Ovary (tissue), 9 donors: ENCODE measurements around the gene TRAPPC10. TPM values are rescaled to one million over a fixed set of nuclear protein-coding genes. Genes with fewer than 3 reads are reported as not detected.

Experiments
- DNase-seq, 5 donors: peaks; one replicate each; pipeline ENCODE4 v3.0.0-alpha.2; 2019 to 2020
- H3K27ac ChIP-seq, 2 donors: fragments of 200-600 bp; one replicate each; pipeline versions ENCODE4 v1.5.1 to v1.8.0; 2019 to 2022
- H3K27me3 ChIP-seq: fragments of 200-600 bp; one replicate; pipeline ENCODE4 v1.8.0; 2022
- H3K36me3 ChIP-seq: fragments of 200-600 bp; sonication (generic); one replicate; pipeline ENCODE4 v1.5.1; 2019
- H3K4me1 ChIP-seq: one replicate; pipeline ENCODE4 v1.8.1; 2013; ENCODE audit warnings: mild to moderate bottlenecking, moderate library complexity; ENCODE audit not compliant: insufficient read depth
- H3K4me3 ChIP-seq: fragments of 200-600 bp; sonication (generic); one replicate; pipeline ENCODE4 v1.5.1; 2017
- H3K9me3 ChIP-seq, 2 donors: fragments of 200-600 bp in 1 of 2; sonication (generic) in 1 of 2; one replicate each; pipeline versions ENCODE4 v1.5.1 to v1.8.1; 2013 to 2019; ENCODE audit warnings: mild to moderate bottlenecking in 1 of 2, moderate library complexity in 1 of 2
- EP300 ChIP-seq: sonication (generic); formaldehyde crosslinking; IDR thresholded peaks from one replicate; pipeline ENCODE4 v1.6.1; 2017; ENCODE audit warnings: antibody characterized with exemption
- POLR2A ChIP-seq: fragments of 450-650 bp; IDR thresholded peaks from one replicate; pipeline ENCODE4 v1.6.1; 2017; ENCODE audit warnings: antibody characterized with exemption, mild to moderate bottlenecking, moderate library complexity
- WGBS, 3 donors: extraction: QIAGEN DNeasy Blood & Tissue Kit in 1 of 3; methylation state at CpG; one replicate each; pipeline versions ENCODE4 v1.1.5 to v1.1.7; 2013 to 2017; 5-methylcytosine and 5-hydroxymethylcytosine counted together
- intact Hi-C, 4 donors: fragments of 100-400 bp; cut with DNase I; formaldehyde crosslinking; loops; one replicate each; pipeline versions ENCODE4 v1.11.0 to v1.15.1; 2022 to 2023
- polyA plus RNA-seq, 2 donors: library from polyadenylated mRNA; stranded (reverse); fragments of 200-250 nt in 1 of 2; fragments of 350-450 nt in 1 of 2; fragmentation: Illumina TruSeq in 1 of 2; extraction: RNeasy Lipid Tissue Mini Kit (QIAGEN cat#74804) in 1 of 2; gene quantifications; one replicate each; pipeline ENCODE4 v1.2.3, GENCODE V29; 2013 to 2014
- total RNA-seq, 7 donors: library from RNA; depleted of rRNA in 2 of 7; stranded (reverse); fragments of >200 nt in 2 of 7; fragmentation: NEBNext Ultra II Directional in 3 of 7; extraction: Animal tissue kit (Norgen Biotek cat#: 25700) in 3 of 7; gene quantifications; one replicate each; pipeline versions ENCODE4 v1.1.0 to v1.2.4, GENCODE V29; 2016 to 2023
- TF ChIP-seq, protein P1 (sequence below), 3 donors: fragments of 450-650 bp in 2 of 3; fragments of 200-600 bp in 1 of 3; IDR thresholded peaks; one replicate each; pipeline versions ENCODE4 v1.5.1 to v1.8.0; 2016 to 2022; ENCODE audit warnings: antibody characterized with exemption in 3 of 3, mild to moderate bottlenecking in 1 of 3
- donor health status: DM: no; HTN: no; CAD: no; lungs with moderate emphysema.
- donor health status: DM: no; HTN: no; CAD: no.
- donor health status: Bipolar disorder and iron deficiency.
- donor health status: DM: yes; HTN: yes; CAD: no.
- donor health status: DM: no; HTN: no; CAD: no.
- donor health status: DM: yes; HTN: yes; CAD: no.

TRAPPC10 gene
- total and polyA plus RNA-seq, 9 donors, result 7.9 to 30.1 (median 21.3) TPM

GRCh38 chr21:44024887-44025353, 12.8 kb downstream of the TRAPPC10 start:
- Histone ChIP-seq H3K4me3 (no peak overlapping the region), H3K4me1 (peaks cover 12% of the 10 kb centered on the region), H3K36me3 (no peaks in the 10 kb centered on the region), H3K27me3 (no peaks in the 10 kb centered on the region), H3K9me3 (no peaks in the 10 kb centered on the region), H3K27ac (peak overlapping the region in 1 of 2 donors; percentile 58)
- TF ChIP-seq POLR2A, result no peak
- TF ChIP-seq, protein P1, sequence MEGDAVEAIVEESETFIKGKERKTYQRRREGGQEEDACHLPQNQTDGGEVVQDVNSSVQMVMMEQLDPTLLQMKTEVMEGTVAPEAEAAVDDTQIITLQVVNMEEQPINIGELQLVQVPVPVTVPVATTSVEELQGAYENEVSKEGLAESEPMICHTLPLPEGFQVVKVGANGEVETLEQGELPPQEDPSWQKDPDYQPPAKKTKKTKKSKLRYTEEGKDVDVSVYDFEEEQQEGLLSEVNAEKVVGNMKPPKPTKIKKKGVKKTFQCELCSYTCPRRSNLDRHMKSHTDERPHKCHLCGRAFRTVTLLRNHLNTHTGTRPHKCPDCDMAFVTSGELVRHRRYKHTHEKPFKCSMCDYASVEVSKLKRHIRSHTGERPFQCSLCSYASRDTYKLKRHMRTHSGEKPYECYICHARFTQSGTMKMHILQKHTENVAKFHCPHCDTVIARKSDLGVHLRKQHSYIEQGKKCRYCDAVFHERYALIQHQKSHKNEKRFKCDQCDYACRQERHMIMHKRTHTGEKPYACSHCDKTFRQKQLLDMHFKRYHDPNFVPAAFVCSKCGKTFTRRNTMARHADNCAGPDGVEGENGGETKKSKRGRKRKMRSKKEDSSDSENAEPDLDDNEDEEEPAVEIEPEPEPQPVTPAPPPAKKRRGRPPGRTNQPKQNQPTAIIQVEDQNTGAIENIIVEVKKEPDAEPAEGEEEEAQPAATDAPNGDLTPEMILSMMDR (IDR thresholded peaks at IDR 0.05), result peak in 1 of 3 donors; percentile 10
- no peak for TF ChIP-seq EP300
- WGBS, 3 donors, result 5 to 13% (median 9%) methylated on average over 8 of the region's 8 CpGs
- intact Hi-C loops, result no loop called here
- peak; percentile 52 to 70 (median 58) for DNase-seq

GRCh38 chr21:44027607-44028286, 15.6 kb downstream of the TRAPPC10 start:
- Histone ChIP-seq H3K27me3 (no peaks in the 10 kb centered on the region), H3K9me3 (no peaks in the 10 kb centered on the region), H3K4me1 (peaks cover 12% of the 10 kb centered on the region), H3K27ac (no peak overlapping the region), H3K36me3 (no peaks in the 10 kb centered on the region), H3K4me3 (no peak overlapping the region)
- TF ChIP-seq, protein P1 (IDR thresholded peaks at IDR 0.05), result no peak
- TF ChIP-seq EP300 (no peak), POLR2A (no peak)
- intact Hi-C loops, result no loop called here
- 95% methylated on average over 8 of the region's 8 CpGs for WGBS, 3 donors
- DNase-seq, result no peak

DNA sequence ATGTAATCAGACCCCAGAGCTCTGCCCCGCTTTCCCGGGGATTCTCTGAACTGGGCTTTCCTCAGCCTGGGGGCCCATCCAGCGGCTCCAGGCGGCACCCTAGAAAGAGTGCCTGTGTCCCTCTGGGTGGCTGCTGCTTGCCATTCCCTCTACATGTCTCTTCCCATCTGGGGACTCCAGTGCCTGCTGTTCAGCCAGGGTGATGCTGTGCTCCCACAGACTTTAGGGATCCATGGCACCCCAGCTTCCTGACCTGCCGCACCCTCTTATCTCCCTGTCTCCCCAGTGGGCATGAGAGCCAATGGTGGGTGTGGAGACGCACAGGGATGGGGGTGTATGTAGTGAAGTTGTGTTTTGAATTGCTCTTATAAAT, 16.2 kb downstream of the TRAPPC10 start:
- TF ChIP-seq, protein P1 (IDR thresholded peaks at IDR 0.05), result no peak
- no peak for TF ChIP-seq POLR2A
- TF ChIP-seq EP300, result no peak
- Histone ChIP-seq H3K4me3 (no peak overlapping the region), H3K27ac (no peak overlapping the region), H3K4me1 (peaks cover 12% of the 10 kb centered on the region), H3K9me3 (no peaks in the 10 kb centered on the region), H3K27me3 (no peaks in the 10 kb centered on the region), H3K36me3 (no peaks in the 10 kb centered on the region)
- intact Hi-C loops, result no loop called here
- WGBS, 3 donors, result 96 to 97% (median 96%) methylated on average over 6 of the region's 6 CpGs
- no peak for DNase-seq

DNA sequence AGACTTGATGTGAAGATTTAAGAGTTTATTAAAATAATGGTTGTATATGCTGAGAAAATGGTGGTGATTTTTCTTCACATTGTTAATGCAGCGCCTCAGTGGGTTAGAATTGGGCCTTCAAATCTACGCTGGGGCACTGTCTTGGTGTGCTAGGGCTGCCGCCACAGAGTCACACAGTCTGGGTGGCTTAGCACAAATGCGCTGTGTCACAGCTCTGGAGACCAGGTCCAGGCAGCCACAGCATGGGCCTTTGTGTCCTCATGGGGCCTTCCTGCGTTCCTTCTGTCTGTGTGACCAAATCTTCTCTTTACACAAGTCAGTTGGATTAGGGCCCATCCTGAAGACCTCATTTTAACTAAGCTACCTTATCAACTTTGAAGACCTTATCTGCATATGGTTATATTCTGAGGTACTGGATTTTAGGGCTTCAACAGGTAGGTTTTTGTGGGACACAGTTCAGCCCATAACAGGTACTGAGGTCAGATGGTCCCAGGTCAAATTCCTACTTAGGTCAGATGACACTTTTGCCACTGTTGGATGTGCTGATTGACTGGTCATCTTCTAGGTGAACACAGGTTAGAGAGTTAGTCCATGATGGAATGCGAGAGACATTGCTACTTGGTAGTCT, 17.5 kb downstream of the TRAPPC10 start:
- no peaks in the 10 kb centered on the region for H3K9me3 ChIP-seq
- no peak overlapping the region for H3K27ac ChIP-seq
- H3K27me3 ChIP-seq, result no peaks in the 10 kb centered on the region
- intact Hi-C loops, result no loop called here
- H3K4me1 ChIP-seq, result peaks cover 12% of the 10 kb centered on the region
- TF ChIP-seq, protein P1 (IDR thresholded peaks at IDR 0.05), result no peak
- TF ChIP-seq EP300 (no peak), POLR2A (no peak)
- WGBS, 3 donors, result 97 to 99% (median 98%) methylated on average over 6 of the region's 6 CpGs
- H3K36me3 ChIP-seq, result no peaks in the 10 kb centered on the region
- no peak overlapping the region for H3K4me3 ChIP-seq
- no peak for DNase-seq
